ENCODE data around the gene ADGB. TPM values are rescaled to one million over a fixed set of nuclear protein-coding genes. Genes with fewer than 3 reads are reported as not detected.

The ADGB gene
- total and polyA plus RNA-seq, 4 donors: 0.98 to 6.6 (median 1.4) TPM

GRCh38 chr6:146861716-146862115, 262.9 kb downstream of the ADGB start:
- no peaks in the 10 kb centered on the region for H3K9me3 ChIP-seq (ENCODE audit: control insufficient read depth, insufficient read depth, low read length)
- no peak overlapping the region for H3K4me3 ChIP-seq (ENCODE audit: low read depth, low read length)
- H3K4me1 ChIP-seq (ENCODE audit: control insufficient read depth, insufficient read depth, low read length): peaks cover 9% of the 10 kb centered on the region
- no peaks in the 10 kb centered on the region for H3K27me3 ChIP-seq (ENCODE audit: control insufficient read depth, insufficient read depth, low read length)
- WGBS (ENCODE audit: insufficient coverage): 100% methylated on average over 1 of the region's 3 CpGs
- no peaks in the 10 kb centered on the region for H3K36me3 ChIP-seq (ENCODE audit: control insufficient read depth, insufficient read depth, low read length)
- DNase-seq (ENCODE audit: low read depth in 4 of 6, low spot score in 6 of 6): no peak
- H3K27ac ChIP-seq (ENCODE audit: low read depth, low read length): no peak overlapping the region

GRCh38 chr6:146862508-146862919, 263.7 kb downstream of the ADGB start:
- no peak for DNase-seq (ENCODE audit: low read depth in 4 of 6, low spot score in 6 of 6)
- Histone ChIP-seq H3K36me3 (ENCODE audit: control insufficient read depth, insufficient read depth, low read length) (no peaks in the 10 kb centered on the region), H3K4me1 (ENCODE audit: control insufficient read depth, insufficient read depth, low read length) (peaks cover 5% of the 10 kb centered on the region), H3K27ac (ENCODE audit: low read depth, low read length) (no peak overlapping the region), H3K9me3 (ENCODE audit: control insufficient read depth, insufficient read depth, low read length) (no peaks in the 10 kb centered on the region), H3K27me3 (ENCODE audit: control insufficient read depth, insufficient read depth, low read length) (no peaks in the 10 kb centered on the region), H3K4me3 (ENCODE audit: low read depth, low read length) (no peak overlapping the region)
- no CpG with 5 or more reads among the region's 4 CpGs for WGBS (ENCODE audit: insufficient coverage)

GRCh38 chr6:146864300-146864699, 265.5 kb downstream of the ADGB start:
- H3K27me3 ChIP-seq (ENCODE audit: control insufficient read depth, insufficient read depth, low read length): no peaks in the 10 kb centered on the region
- no peaks in the 10 kb centered on the region for H3K9me3 ChIP-seq (ENCODE audit: control insufficient read depth, insufficient read depth, low read length)
- H3K4me3 ChIP-seq (ENCODE audit: low read depth, low read length): no peak overlapping the region
- 100% methylated on average over 2 of the region's 4 CpGs for WGBS (ENCODE audit: insufficient coverage)
- H3K27ac ChIP-seq (ENCODE audit: low read depth, low read length): no peak overlapping the region
- DNase-seq (ENCODE audit: low read depth in 4 of 6, low spot score in 6 of 6): no peak
- no peaks in the 10 kb centered on the region for H3K4me1 ChIP-seq (ENCODE audit: control insufficient read depth, insufficient read depth, low read length)
- H3K36me3 ChIP-seq (ENCODE audit: control insufficient read depth, insufficient read depth, low read length): no peaks in the 10 kb centered on the region

- Histone ChIP-seq H3K36me3 (ENCODE audit: control insufficient read depth, insufficient read depth, low read length) (no peaks in the 10 kb centered on the region), H3K9me3 (ENCODE audit: control insufficient read depth, insufficient read depth, low read length) (no peaks in the 10 kb centered on the region), H3K4me1 (ENCODE audit: control insufficient read depth, insufficient read depth, low read length) (no peaks in the 10 kb centered on the region), H3K27me3 (ENCODE audit: control insufficient read depth, insufficient read depth, low read length) (no peaks in the 10 kb centered on the region), H3K4me3 (ENCODE audit: low read depth, low read length) (no peak overlapping the region), H3K27ac (ENCODE audit: low read depth, low read length) (no peak overlapping the region)
- no peak for DNase-seq (ENCODE audit: low read depth in 4 of 6, low spot score in 6 of 6)
- WGBS (ENCODE audit: insufficient coverage): 81% methylated on average over 2 of the region's 2 CpGs
Observed at GRCh38 chr6:146864885-146865284, 266.1 kb downstream of the ADGB start.

Small RNAs within 50 kb of the gene (small RNA-seq; reads per million reads assigned to genes)
- gene RNU6-906P (ENCODE audit: low replicate concordance): not detected

Other genes starting within 250 kb of the ADGB start
- 10 to 100 TPM; 18.1 to 29.1 TPM for gene RAB32, start 55.1 kb upstream of the ADGB start, total RNA-seq
- 10 to 100 TPM; 12.6 to 12.7 TPM for gene RAB32, start 55.1 kb upstream of the ADGB start, polyA plus RNA-seq (ENCODE audit: insufficient read length in 2 of 2)

Data from spinal cord (tissue), 10 donors.